Esophagus muscularis mucosa (tissue), 4 donors: Measurements from ENCODE around the gene GJD2. TPM values are rescaled to one million over a fixed set of nuclear protein-coding genes. Genes with fewer than 3 reads are reported as not detected.

Source experiments
- DNase-seq: peaks from one replicate; pipeline ENCODE4 v3.0.0-alpha.2; 2017; ENCODE audit errors: extremely low spot score
- H3K27ac ChIP-seq, 4 donors: fragments of 200-600 bp; sonication (generic); replicated peaks in 1 of 4; 1 replicate in 3 of 4; 2 replicates in 1 of 4; pipeline ENCODE4 v1.5.1; 2016 to 2019; ENCODE audit warnings: mild to moderate bottlenecking in 1 of 4
- H3K27me3 ChIP-seq, 4 donors: fragments of 200-600 bp; sonication (generic); one replicate each; pipeline versions ENCODE4 v1.5.1 to v1.6.0; 2016 to 2019
- H3K36me3 ChIP-seq, 4 donors: fragments of 200-600 bp; sonication (generic); one replicate each; pipeline ENCODE4 v1.5.1; 2016 to 2019
- H3K4me1 ChIP-seq, 4 donors: fragments of 200-600 bp; sonication (generic); one replicate each; pipeline ENCODE4 v1.5.1; 2016 to 2019
- H3K4me3 ChIP-seq, 4 donors: fragments of 200-600 bp; sonication (generic); 1 replicate in 2 of 4; 2 replicates in 2 of 4; pipeline ENCODE4 v1.5.1; 2016 to 2019; ENCODE audit warnings: mild to moderate bottlenecking in 4 of 4, moderate library complexity in 1 of 4
- H3K9me3 ChIP-seq, 4 donors: fragments of 200-600 bp; sonication (generic); 1 replicate in 3 of 4; 2 replicates in 1 of 4; pipeline ENCODE4 v1.5.1; 2016 to 2019
- CTCF ChIP-seq, 3 experiments: fragments of 200-600 bp in 2 of 3; fragments of 450-650 bp in 1 of 3; sonication (generic) in 2 of 3; IDR thresholded peaks; one replicate each; pipeline ENCODE4 v1.5.1; 2017 to 2019; ENCODE audit warnings: antibody characterized with exemption in 3 of 3, mild to moderate bottlenecking in 2 of 3, moderate library complexity in 1 of 3
- EP300 ChIP-seq: sonication (generic); formaldehyde crosslinking; IDR thresholded peaks from one replicate; pipeline ENCODE4 v1.6.1; 2017; ENCODE audit warnings: antibody characterized with exemption
- POLR2A ChIP-seq: fragments of 450-650 bp; IDR thresholded peaks from one replicate; pipeline ENCODE4 v1.6.1; 2017; ENCODE audit warnings: antibody characterized with exemption, moderate library complexity, mild to moderate bottlenecking, low read depth
- POLR2AphosphoS5 ChIP-seq, 2 donors: sonication (generic); formaldehyde crosslinking; IDR thresholded peaks; one replicate each; pipeline ENCODE4 v1.6.1; 2017; ENCODE audit warnings: antibody characterized with exemption in 2 of 2
- WGBS: methylation state at CpG from one replicate; pipeline ENCODE4 v1.1.5; 2018; 5-methylcytosine and 5-hydroxymethylcytosine counted together
- intact Hi-C: fragments of 100-400 bp; cut with DNase I; formaldehyde crosslinking; loops from one replicate; pipeline ENCODE4 v1.15.1; 2023
- total RNA-seq, 4 donors: library from RNA; depleted of rRNA; stranded (reverse); fragments of >200 nt; gene quantifications; one replicate each; pipeline versions ENCODE4 v1.1.0 to v1.2.1, GENCODE V29; 2016

GJD2 gene
- total RNA-seq, 4 donors from 2014 or later, result not detected

- Histone ChIP-seq H3K27me3 (peaks cover 0 to 38% (median 5%) of the 10 kb centered on the region in 4 donors), H3K27ac (no peak overlapping the region), H3K36me3 (peaks cover 0 to 44% (median 0%) of the 10 kb centered on the region in 4 donors), H3K4me3 (no peak overlapping the region), H3K9me3 (no peaks in the 10 kb centered on the region), H3K4me1 (peaks cover 12 to 24% (median 20%) of the 10 kb centered on the region in 4 donors)
- no peak for TF ChIP-seq EP300
- no peak for TF ChIP-seq POLR2A
- TF ChIP-seq CTCF (IDR thresholded peaks at IDR 0.05), result no peak
- TF ChIP-seq POLR2AphosphoS5 (IDR thresholded peaks at IDR 0.05), result no peak
- intact Hi-C loops, result no loop called here
- WGBS, result 58% methylated on average over 2 of the region's 2 CpGs
- no peak for DNase-seq
These were observed 39.1 kb upstream of the GJD2 start for GRCh38 chr15:34793901-34794300.

- H3K4me3 ChIP-seq, result no peak overlapping the region
- intact Hi-C loops, result no loop called here
- peaks cover 0 to 38% (median 5%) of the 10 kb centered on the region in 4 donors for H3K27me3 ChIP-seq
- no peak overlapping the region for H3K27ac ChIP-seq
- H3K4me1 ChIP-seq, result peaks cover 3 to 24% (median 19%) of the 10 kb centered on the region in 4 donors
- no peak for DNase-seq
- 88% methylated on average over 3 of the region's 9 CpGs for WGBS
- H3K36me3 ChIP-seq, result peaks cover 0 to 44% (median 0%) of the 10 kb centered on the region in 4 donors
- no peaks in the 10 kb centered on the region for H3K9me3 ChIP-seq
- TF ChIP-seq POLR2A (no peak), CTCF (IDR thresholded peaks at IDR 0.05) (no peak), POLR2AphosphoS5 (IDR thresholded peaks at IDR 0.05) (no peak), EP300 (no peak)
These were observed 38.3 kb upstream of the GJD2 start for GRCh38 chr15:34793071-34793470.

GRCh38 chr15:34791701-34792100, 36.9 kb upstream of the GJD2 start:
- H3K4me3 ChIP-seq, result no peak overlapping the region
- intact Hi-C loops, result no loop called here
- H3K9me3 ChIP-seq, result no peaks in the 10 kb centered on the region
- TF ChIP-seq EP300 (no peak), POLR2AphosphoS5 (IDR thresholded peaks at IDR 0.05) (no peak), POLR2A (no peak), CTCF (IDR thresholded peaks at IDR 0.05) (no peak)
- peaks cover 0 to 44% (median 0%) of the 10 kb centered on the region in 4 donors for H3K36me3 ChIP-seq
- H3K27me3 ChIP-seq, result peaks cover 0 to 38% (median 5%) of the 10 kb centered on the region in 4 donors
- H3K4me1 ChIP-seq, result peaks cover 3 to 24% (median 19%) of the 10 kb centered on the region in 4 donors
- no peak overlapping the region for H3K27ac ChIP-seq
- 70% methylated on average over 3 of the region's 3 CpGs for WGBS
- DNase-seq, result no peak

- TF ChIP-seq POLR2AphosphoS5 (IDR thresholded peaks at IDR 0.05), result no peak
- no peak for TF ChIP-seq EP300
- TF ChIP-seq CTCF (IDR thresholded peaks at IDR 0.05), result no peak
- no peak for TF ChIP-seq POLR2A
- Histone ChIP-seq H3K27ac (no peak overlapping the region), H3K4me1 (peaks cover 3 to 14% (median 11%) of the 10 kb centered on the region in 4 donors), H3K36me3 (peaks cover 0 to 44% (median 0%) of the 10 kb centered on the region in 4 donors), H3K27me3 (peaks cover 0 to 26% (median 2%) of the 10 kb centered on the region in 4 donors), H3K4me3 (no peak overlapping the region), H3K9me3 (no peaks in the 10 kb centered on the region)
- intact Hi-C loops, result no loop called here
- 83% methylated on average over 6 of the region's 6 CpGs for WGBS
- no peak for DNase-seq
These were observed 35.3 kb upstream of the GJD2 start for GRCh38 chr15:34790121-34790520.

GRCh38 chr15:34789326-34789725, 34.5 kb upstream of the GJD2 start:
- H3K9me3 ChIP-seq, result no peaks in the 10 kb centered on the region
- intact Hi-C loops, result no loop called here
- H3K27me3 ChIP-seq, result peaks cover 0 to 18% (median 1%) of the 10 kb centered on the region in 4 donors
- TF ChIP-seq POLR2AphosphoS5 (IDR thresholded peaks at IDR 0.05) (no peak), CTCF (IDR thresholded peaks at IDR 0.05) (no peak), EP300 (no peak), POLR2A (no peak)
- peaks cover 0 to 6% (median 3%) of the 10 kb centered on the region in 4 donors for H3K4me1 ChIP-seq
- no peak for DNase-seq
- H3K27ac ChIP-seq, result no peak overlapping the region
- peaks cover 0 to 36% (median 0%) of the 10 kb centered on the region in 4 donors for H3K36me3 ChIP-seq
- 82% methylated on average over 7 of the region's 7 CpGs for WGBS
- H3K4me3 ChIP-seq, result no peak overlapping the region
